Activated CD4-positive, alpha-beta T cell treated with anti-CD3 and anti-CD28 coated beads, Interleukin-2, Interleukin-6, amounts not matched to agents 100 ng/mL and 50 ng/mL, durations not matched to agents 16 hours and 8 hours (primary cell): ENCODE measurements around the gene ZZZ3.
"Not testable (repeated sequence)": the region's sequence is repeated elsewhere in the genome, so short reads cannot be mapped to it uniquely, and the experiment has no call there.

ENCODE experiments used
- DNase-seq: peaks from one replicate; pipeline ENCODE4 v3.0.0-alpha.2; 2020

ZZZ3 gene

DNA sequence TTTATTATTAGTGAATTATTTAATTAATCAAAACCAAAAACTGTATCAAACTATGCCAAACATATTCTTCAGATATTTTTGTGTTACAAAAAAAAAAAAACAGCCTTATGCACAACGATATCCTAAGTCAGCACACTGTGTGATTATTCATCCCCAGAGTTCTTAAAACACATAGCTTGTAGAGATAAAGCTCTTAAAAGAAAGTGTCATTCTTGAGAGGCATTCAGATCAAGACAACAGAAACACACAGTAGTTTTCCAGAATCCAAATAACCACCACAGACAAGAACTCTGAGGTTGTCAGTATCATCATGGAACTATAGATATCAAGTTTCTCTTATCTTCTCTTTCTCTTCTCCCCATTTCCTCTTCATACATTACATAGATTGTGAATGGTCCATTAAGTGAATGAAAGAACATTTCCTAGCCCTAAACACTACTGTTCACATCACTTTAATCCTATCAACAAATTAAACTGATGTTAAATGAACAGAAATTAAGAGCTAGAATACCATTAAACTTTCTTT lies 13.5 kb downstream of the ZZZ3 start:
- peak; percentile 14 for DNase-seq

DNA sequence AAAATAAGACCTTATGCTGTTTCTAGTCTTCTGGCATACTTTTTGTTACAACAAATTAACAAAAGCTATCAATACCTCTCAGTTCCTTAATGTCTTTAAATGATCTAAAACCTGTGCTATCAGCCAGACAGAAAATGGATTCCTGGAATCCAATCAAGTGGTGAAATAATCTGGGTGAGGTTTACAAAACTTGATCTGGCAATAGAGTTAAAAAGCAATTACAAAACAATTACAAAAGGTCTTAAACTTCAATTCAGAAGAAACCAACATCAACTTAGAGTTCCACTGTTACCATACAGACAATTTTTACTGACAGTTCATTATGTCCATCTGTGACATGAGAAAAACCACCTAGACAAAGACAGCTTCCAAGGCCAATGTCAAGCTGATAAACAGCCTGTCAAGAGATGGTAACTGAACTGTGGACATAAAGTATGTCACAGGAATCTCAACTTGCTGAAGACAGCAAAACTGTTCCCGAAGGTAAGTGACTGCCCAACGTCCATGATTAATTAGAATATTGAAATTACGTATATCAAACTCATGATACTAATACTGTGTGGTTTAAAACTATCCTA lies 17.4 kb downstream of the ZZZ3 start:
- DNase-seq: no peak

DNA sequence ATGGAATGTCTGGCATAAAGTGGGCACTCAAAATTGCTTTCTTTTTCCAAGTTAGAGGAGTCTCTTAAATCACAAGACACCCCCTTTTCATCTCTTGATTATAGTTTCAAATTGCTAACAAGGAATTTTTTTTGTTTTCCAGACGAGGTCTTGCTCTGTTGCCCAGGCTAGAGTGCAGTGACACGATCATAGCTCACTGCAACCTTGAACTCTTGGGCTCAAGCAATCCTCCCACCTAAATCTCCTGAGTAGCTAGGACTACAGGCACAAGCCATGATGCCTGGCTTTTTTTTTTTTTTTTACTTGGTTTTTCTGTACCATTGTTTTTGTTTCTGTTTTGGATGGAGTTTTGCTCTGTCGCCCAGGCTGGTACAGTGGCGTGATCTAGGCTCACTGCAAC lies 20.8 kb downstream of the ZZZ3 start:
- no peak for DNase-seq

DNA sequence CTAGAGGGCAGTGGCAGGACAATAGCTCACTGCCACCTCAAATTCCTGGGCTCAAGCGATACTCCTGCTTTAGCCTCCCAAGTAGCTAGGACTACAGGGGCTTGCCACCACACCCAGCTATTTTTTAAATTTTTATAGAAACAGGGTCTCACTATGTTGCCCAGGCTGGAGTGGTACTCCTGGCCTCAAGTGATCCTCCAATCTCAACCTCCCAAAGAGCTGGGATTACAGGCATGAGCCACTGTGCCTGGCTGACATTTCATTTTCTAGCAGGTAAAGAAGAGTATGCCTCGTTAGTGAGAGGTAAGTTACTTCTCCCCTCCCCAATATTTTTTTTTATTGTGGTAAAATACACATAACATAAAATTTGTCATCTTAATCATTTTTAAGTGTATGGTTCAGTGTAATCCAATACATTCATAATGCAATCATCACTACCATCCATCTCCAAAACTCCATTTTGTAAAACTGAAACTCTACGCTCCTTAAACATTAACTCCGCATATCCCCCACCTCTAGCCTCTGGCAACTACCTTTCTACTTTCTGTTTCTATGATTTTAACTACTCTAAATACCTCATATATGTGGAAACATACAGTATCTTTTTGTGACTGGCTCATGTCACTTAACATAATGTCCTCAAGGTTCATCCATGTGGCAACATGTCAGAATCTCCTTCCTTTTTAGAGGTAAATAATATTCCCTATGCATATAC lies 22.4 kb downstream of the ZZZ3 start:
- no peak for DNase-seq

DNA sequence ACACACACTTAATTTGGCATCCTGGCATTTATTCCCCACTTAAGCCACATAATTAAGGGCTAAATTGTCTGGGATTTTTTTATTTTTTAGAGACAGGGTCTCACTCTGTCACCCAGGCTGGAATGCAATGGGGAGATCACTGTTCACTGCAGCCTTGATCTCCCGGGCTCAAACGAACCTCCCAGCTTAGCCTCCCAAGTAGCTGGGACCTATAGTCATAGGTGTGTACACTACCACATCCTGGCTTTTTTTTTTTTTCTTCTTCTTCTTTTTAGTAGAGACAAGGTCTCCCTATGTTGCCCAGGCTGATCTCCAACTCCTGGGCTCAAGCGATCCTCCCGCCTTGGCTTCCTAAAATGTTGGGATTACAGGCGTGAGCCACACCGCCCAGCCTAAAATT lies 24.2 kb downstream of the ZZZ3 start:
- DNase-seq: no peak

DNA sequence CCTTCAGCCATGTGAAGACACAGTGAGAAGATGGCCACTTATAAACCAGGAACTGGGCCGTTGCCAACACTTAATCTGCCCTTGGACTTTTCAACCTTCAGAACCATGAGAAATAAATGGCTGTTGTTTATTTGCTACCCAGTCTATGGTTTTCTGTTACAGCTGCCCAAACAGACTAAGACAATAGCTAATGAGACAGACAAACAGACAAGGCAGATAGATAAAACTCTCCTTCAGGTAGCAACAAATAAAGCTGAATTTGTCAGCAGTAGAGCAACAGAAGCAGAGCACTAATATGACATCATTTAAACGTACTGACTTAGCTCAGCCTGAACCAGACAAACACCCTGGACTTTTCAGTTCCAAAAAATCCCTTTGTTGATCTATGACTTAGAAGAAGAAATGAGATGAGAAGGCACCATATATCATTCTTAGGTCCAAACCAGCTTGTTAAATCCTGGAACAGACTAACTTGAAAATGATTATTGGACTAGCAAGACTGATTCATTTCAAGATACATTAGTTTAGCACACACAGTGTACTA lies 27.0 kb downstream of the ZZZ3 start:
- no peak for DNase-seq

DNA sequence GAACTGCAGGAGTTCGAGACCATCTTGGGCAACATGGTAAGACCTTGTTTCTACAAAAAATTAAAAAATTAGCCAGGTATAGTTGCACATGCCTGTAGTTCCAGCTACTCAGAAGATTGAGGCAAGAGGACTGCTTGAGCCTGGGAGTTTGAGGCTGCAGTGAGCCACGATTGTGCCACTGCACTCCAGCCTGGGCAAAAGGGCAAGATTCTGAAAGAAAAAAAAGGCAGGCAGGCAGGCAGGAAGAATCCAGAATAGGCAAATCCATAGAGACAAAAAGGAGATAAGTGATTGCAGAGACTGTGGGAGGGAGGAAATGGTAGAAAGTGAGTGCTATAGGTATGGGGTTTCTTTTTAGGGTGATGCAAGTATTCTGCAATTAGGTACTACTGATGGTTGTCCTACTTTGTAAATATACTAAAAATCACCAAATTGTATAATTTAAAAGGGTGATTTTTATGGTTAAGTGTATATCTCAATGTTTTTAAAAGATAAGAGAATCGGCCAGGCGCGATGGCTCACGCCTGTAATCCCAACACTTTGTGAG lies 29.4 kb downstream of the ZZZ3 start:
- DNase-seq: no peak

DNA sequence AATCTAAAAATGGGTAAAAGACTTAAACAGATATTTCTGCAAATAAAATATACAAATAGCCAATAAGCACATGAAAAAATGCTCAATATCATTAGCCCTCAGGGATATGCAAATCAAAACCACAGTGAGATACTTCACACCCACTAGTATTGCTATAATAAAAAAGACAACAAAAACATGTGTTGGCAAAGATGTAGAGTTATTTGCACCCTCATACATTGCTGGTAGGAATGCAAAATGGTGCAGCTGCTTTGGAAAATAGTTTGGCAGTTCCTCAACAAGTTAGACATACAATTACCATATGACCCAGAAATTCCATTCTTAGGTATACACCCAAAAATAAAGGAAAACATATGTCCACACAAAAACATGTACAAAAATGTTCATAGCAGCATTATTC lies 30.2 kb downstream of the ZZZ3 start:
- DNase-seq: no peak

DNA sequence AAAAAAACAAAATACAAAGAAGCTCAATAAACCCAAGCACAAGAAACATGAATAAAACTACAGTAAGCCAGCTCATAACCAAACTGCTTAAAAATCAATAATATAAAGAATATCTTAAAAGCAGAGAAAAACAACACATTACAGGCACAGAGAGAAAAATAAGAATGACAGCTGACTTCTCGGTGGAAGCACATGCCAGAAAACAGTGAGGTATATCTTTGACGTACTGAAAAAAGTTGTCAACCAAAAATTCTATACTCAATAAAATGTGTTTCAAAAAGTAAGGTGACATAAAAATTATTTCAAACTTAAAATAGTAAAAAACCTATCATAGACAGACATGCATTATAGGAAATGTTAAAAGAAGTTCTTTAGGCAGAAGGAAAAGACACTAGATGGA lies 33.3 kb downstream of the ZZZ3 start:
- no peak for DNase-seq

DNA sequence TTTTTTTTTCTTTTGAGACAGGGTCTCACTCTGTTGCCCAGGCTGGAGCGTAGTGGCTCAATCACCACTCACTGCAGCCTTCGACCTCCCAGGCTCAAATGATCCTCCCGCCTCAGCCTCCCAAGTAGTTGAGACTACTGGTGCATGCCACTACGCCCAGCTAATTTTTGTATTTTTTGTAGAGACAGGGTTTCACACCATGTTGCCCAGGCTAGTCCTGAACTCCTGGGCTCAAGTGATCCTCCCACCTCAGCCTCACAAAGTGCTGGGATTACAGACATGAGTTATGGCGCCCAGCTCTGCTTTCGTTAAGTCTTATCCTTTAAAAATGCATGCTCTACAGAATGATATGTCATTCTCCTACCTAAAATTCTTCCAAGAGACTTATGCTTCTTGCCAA lies 36.2 kb downstream of the ZZZ3 start:
- DNase-seq: not testable (repeated sequence)

DNA sequence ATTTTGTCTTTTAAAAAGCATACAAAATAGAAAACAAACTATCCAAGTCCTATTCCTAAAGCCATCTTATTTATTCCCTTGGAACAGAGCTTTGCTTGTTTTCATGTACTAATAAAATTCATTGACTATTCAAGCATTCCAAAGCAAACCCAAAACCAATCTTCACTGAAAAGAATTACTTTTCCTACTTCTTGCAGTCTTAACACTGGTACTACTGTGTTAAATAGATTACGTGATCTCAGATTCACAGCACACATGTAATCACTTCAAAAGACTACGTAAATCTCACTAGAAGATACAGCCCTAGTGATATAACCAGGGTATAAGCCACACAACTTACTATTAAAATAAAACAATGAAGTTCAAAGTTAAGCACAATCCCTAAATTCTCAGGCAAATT lies 39.0 kb downstream of the ZZZ3 start:
- DNase-seq: no peak

DNA sequence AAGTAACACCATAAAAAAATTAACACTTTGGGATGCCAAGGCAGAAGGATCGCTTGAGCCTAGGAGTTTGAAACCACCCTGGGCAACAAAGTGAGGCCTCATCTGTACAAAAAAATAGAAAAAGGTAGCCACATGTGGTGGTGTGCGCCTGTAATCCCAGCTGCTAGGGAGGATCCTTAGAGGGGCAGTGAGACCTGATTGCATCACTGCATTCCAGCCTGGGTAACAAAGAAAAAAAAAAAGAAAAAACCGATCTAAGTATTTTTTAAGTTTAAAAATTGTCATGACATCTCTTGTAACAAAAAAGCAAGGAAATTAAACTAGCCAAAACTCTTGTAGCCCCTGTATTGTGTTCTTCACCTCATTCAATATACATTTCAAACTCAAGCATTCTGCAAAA lies 39.5 kb downstream of the ZZZ3 start:
- no peak for DNase-seq

DNA sequence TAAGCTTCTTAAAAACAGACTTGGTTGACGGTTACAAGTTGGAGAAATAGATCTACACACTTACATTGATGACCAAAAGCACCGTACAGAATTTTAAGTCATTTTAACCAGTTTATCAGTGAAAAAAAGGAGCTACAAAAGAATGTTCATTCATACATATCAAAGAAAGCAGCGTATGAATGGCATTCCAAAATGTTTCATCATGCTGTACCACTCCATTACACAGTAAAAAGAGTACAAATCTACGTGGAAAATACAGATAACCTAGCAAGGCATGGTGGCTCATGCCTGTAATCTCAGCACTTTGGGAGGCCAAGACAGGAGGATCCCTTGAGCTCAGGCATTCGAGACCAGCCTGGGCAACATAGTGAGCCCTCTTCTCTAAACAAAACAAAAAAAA lies 40.3 kb downstream of the ZZZ3 start:
- DNase-seq: no peak

DNA sequence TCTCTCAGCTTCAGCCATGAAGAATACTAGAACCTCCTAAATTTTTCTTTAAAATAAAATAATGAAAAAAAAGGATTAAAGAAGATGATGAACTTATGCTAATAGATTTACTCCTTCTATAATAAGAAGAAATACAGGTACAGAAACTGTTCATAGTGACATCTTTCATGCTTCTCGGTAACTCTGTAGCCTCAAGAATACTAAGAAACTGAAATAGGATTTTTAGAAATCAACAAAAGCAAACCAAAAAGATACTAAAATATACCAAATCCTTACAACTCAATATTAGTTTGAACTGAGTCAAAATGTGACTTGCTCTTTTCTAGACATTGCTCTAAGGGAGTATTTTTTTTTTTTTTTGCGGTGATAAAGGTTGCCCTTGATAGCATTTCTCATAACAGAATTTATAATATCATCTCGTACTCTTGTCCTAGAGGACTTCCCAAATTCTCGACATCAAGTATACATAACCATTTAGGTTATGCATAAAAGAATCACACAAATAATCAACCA lies 42.8 kb downstream of the ZZZ3 start:
- DNase-seq: peak; percentile 7

DNA sequence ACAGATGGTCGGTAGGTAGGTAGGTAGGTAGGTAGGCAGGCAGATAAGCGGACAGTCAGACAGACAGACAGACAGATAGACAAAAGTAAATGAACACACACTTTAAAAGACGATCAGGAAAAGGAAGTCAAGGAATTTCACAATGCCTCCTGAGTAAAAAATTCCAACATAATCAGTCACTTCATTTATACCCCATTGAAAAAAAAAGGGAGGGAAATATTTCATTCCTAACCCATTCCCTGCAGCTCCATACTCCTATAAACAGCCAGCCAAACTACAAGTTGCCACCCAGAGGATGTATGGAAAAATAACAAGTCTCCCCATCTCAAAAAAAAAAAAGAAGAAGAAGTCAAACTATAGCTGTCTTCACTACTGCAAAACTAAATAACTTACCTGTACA lies 43.4 kb downstream of the ZZZ3 start:
- no peak for DNase-seq

DNA sequence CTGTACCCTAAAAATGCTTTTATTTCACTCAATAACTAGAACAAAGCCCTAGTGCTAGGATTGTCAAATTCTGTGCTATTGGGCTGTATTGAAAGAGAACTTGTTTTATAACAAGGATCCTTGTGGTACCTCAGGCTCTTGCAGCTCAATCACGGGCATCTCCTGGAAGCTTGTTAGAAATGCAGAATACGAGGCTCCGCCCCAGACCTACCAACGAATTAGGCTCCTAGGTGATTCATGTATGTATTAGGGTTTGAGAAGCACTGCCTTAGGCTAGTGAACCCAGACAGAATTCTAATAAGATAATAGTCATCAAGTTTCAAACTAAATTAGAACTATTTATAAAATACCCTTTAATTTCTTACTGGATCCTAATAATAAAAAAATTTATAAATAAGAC lies 45.6 kb downstream of the ZZZ3 start:
- no peak for DNase-seq
